Heart left ventricle (tissue), 13 donors: ENCODE measurements around the gene SEMA5B.

Experiments used
- CTCF ChIP-seq, 12 donors: fragments of 200-600 bp; sonication (generic) in 4 of 12; IDR thresholded peaks; one replicate each; pipeline versions ENCODE4 v1.5.0 to v1.8.0; 2018 to 2022; ENCODE audit warnings: antibody characterized with exemption in 12 of 12, mild to moderate bottlenecking in 5 of 12
- POLR2A ChIP-seq, 2 donors: fragments of 450-650 bp; IDR thresholded peaks; one replicate each; pipeline ENCODE4 v1.6.1; 2017; ENCODE audit warnings: antibody characterized with exemption in 2 of 2, mild to moderate bottlenecking in 2 of 2, moderate library complexity in 2 of 2
- donor health status: ischemic (EF 13 %, LVEDD 7.1; RV severe dilation, severe dysfunction).
- donor health status: DM: no; HTN: yes; CAD: no.
- donor health status: DM: no; HTN: no; CAD: no.
- donor health status: ischemic (EF 25% LVEDD 6.9; RV normal size, moderate dysfunction).
- donor health status: ischemic (EF 25% LVEDD 5.7; RV mildly dilated, moderate dysfunction).
- donor health status: ischemic (EF 35%, LVEDD 5.7; RV mildly dilated, moderate dysfunction).
- donor health status: nonischemic (EF 11% LVEDD 7.7; RV severe dilation, severe dysfunction).
- donor health status: DM: yes; HTN: yes; CAD: no.
- donor health status: PGD.
- donor health status: ischemic (EF 29% LVEDD 5.4; RV normal size, mild dysfunction).
- donor health status: nonischemic (EF 23%, LVEDD 6.1; RV moderate dilation, normal function).

GRCh38 chr3:122961146-122961545, 66.4 kb downstream of the SEMA5B start:
- TF ChIP-seq CTCF (IDR thresholded peaks at IDR 0.05) (no peak), POLR2A (IDR thresholded peaks at IDR 0.05) (no peak)
